Panc1 (cell line): ENCODE data around the gene SERPIND1. TPM values are rescaled to one million over a fixed set of nuclear protein-coding genes. Genes with fewer than 3 reads are reported as not detected.

ENCODE experiments used
- ATAC-seq: fragments of 200-7000 bp; cut with Tn5 transposase; 2 replicates; pipeline ENCODE4 v1.9.1; 2020; ENCODE audit warnings: mild to moderate bottlenecking, moderate library complexity
- BruUV-seq: library from RNA; stranded (reverse); fragments of 400-500 nt; replicated peaks from 2 replicates; lab custom pipeline; 2021; lab: Mats Ljungman, UMichigan
- CTCF ChIA-PET: fragments of 300-600 bp; sonication (Branson Sonifier 250); formaldehyde crosslinking; loops from one replicate; lab custom pipeline; 2022; ENCODE audit warnings: antibody characterized with exemption; lab: Charles Lee
- POLR2A ChIA-PET: fragments of 300-600 bp; sonication (Branson Sonifier 250); formaldehyde crosslinking; loops from one replicate; lab custom pipeline; 2022; ENCODE audit warnings: antibody characterized with exemption; lab: Charles Lee
- DNase-seq: peaks from one replicate; pipeline ENCODE4 v3.0.0-alpha.2; 2010; ENCODE audit warnings: low read depth, low spot score
- H3K27ac ChIP-seq: 2 replicates; pipeline ENCODE4 v1.5.1; 2011; ENCODE audit warnings: mild to moderate bottlenecking, low read length, inconsistent platforms
- H3K27me3 ChIP-seq: fragments of 200-500 bp; sonication (Bioruptor generic); 2 replicates; pipeline ENCODE4 v1.6.0; 2014; ENCODE audit warnings: low read length, inconsistent platforms; ENCODE audit not compliant: control insufficient read depth, insufficient read depth
- H3K36me3 ChIP-seq: fragments of 200-500 bp; sonication (Bioruptor generic); 2 replicates; pipeline ENCODE4 v1.5.1; 2014; ENCODE audit warnings: inconsistent platforms, mild to moderate bottlenecking, low read length, moderate library complexity; ENCODE audit not compliant: control insufficient read depth, insufficient read depth
- H3K4me1 ChIP-seq: 2 replicates; pipeline ENCODE4 v1.5.1; 2011; ENCODE audit warnings: inconsistent platforms, mild to moderate bottlenecking, low read length, moderate library complexity; ENCODE audit not compliant: control insufficient read depth, insufficient read depth
- H3K4me3 ChIP-seq, 2 experiments: 2 replicates each; pipeline ENCODE4 v1.5.1; 2011 to 2012; ENCODE audit warnings: low read depth in 2 of 2, low read length in 2 of 2, mild to moderate bottlenecking in 2 of 2, inconsistent platforms in 1 of 2, moderate library complexity in 1 of 2
- H3K9me3 ChIP-seq: fragments of 200-500 bp; sonication (Bioruptor generic); 2 replicates; pipeline ENCODE4 v1.5.1; 2014; ENCODE audit warnings: low read depth, mild to moderate bottlenecking, inconsistent platforms, low read length, moderate library complexity; ENCODE audit not compliant: control insufficient read depth, insufficient read depth
- CTCF ChIP-seq: fragments of 450-650 bp; IDR thresholded peaks from 2 replicates; pipeline ENCODE4 v1.5.1; 2017; ENCODE audit warnings: mild to moderate bottlenecking
- POLR2AphosphoS5 ChIP-seq: IDR thresholded peaks from 2 replicates; pipeline ENCODE4 v1.6.1; 2012; ENCODE audit warnings: mild to moderate bottlenecking, low read depth, low read length, moderate library complexity
- REST ChIP-seq, 2 experiments: IDR thresholded peaks; 2 replicates each; pipeline ENCODE4 v1.6.1; 2011 to 2012; ENCODE audit warnings: low read depth in 2 of 2, control low read depth in 1 of 2, low read length in 1 of 2, mild to moderate bottlenecking in 1 of 2, moderate library complexity in 1 of 2; ENCODE audit not compliant: insufficient read depth in 1 of 2
- SIN3A ChIP-seq: IDR thresholded peaks from 2 replicates; pipeline ENCODE4 v1.6.1; 2012; ENCODE audit warnings: low read depth, mild to moderate bottlenecking, low read length, moderate library complexity, borderline replicate concordance; ENCODE audit not compliant: insufficient read depth
- TCF7L2 ChIP-seq: IDR thresholded peaks from 2 replicates; pipeline ENCODE4 v1.6.1; 2011; ENCODE audit warnings: mild to moderate bottlenecking, low read depth, low read length, inconsistent platforms
- in situ Hi-C: cut with HindIII; loops from 2 replicates; pipeline ENCODE4 v1.10.0; 2016; ENCODE audit warnings: low sequenced_read_pairs, low pct_unique_long_range_greater_than_20kb
- intact Hi-C: fragments of 100-400 bp; cut with micrococcal nuclease; formaldehyde crosslinking; loops from one replicate; pipeline ENCODE4 v1.10.0; 2022; ENCODE audit not compliant: unreplicated experiment
- total RNA-seq: library from RNA; stranded (reverse); gene quantifications from one replicate; pipeline ENCODE4 v1.2.1, GENCODE V29; 2021; ENCODE audit not compliant: unreplicated experiment

The SERPIND1 gene
- total RNA-seq, 1 experiment from 2014 or later, result 0.18 TPM

DNA sequence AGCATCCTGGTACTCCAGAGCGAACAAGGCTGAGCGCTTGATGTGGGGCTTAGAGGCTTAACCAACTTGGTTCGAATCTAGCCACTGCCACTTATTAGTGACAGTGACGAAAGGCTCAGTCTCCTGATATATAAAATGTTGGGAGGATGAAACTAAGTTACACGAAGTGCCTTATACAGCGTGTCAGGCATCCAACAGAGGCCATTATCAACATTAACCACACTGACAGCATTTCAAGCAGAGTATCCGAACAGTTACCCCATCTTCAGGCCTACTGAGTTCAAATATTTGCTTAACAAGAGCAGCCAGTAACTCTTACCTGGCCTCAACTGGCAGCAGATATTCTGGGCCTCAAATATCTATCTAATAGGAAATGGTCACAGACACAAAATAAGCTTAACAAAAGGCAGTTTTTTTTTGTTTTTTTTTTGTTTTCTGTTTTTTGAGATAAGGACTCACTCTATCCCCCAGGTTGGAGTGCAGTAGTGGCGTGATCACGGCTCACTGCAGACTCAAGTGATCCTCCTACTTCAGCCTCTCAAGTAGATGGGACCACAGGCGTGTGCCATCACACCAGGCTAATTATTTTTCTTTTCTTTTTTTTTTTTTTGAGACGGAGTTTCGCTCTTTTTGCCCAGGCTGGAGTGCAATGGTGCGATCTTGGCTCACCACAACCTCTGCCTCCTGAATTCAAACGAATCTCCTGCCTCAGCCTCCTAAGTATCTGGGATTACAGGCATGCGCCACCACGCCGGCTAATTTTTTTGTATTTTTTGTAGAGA, 2.9 kb downstream of the SERPIND1 start:
- ATAC-seq (no peak), DNase-seq (no peak)
- Histone ChIP-seq H3K9me3 (no peaks in the 10 kb centered on the region), H3K36me3 (peaks cover 3% of the 10 kb centered on the region; the same call in 1 of the 2 replicates), H3K4me1 (no peaks in the 10 kb centered on the region), H3K4me3 (no peak overlapping the region), H3K27ac (no peak overlapping the region), H3K27me3 (no peaks in the 10 kb centered on the region)
- intact Hi-C loops (no loop called here), in situ Hi-C loops (no loop called here)
- POLR2A ChIA-PET, result no interaction called here
- no peak for TF ChIP-seq REST (IDR thresholded peaks at IDR 0.05; ENCODE audit: insufficient read depth in 1 of 2, low read depth in 2 of 2, low read length in 1 of 2)
- no peak for TF ChIP-seq POLR2AphosphoS5
- TF ChIP-seq CTCF, result no peak
- no peak for TF ChIP-seq SIN3A
- TF ChIP-seq TCF7L2, result no peak
- CTCF ChIA-PET, result no interaction called here
- BruUV-seq, result no TSS peak

GRCh38 chr22:20777420-20778177, 3.7 kb downstream of the SERPIND1 start:
- peaks cover 3% of the 10 kb centered on the region; the same call in 1 of the 2 replicates for H3K36me3 ChIP-seq
- ATAC-seq (no peak), DNase-seq (no peak)
- POLR2A ChIA-PET, result no interaction called here
- H3K4me3 ChIP-seq, result no peak overlapping the region
- CTCF ChIA-PET, result no interaction called here
- TF ChIP-seq TCF7L2 (no peak), REST (IDR thresholded peaks at IDR 0.05; ENCODE audit: insufficient read depth in 1 of 2, low read depth in 2 of 2, low read length in 1 of 2) (no peak), SIN3A (no peak), CTCF (no peak), POLR2AphosphoS5 (no peak)
- intact Hi-C loops (no loop called here), in situ Hi-C loops (no loop called here)
- no peak overlapping the region for H3K27ac ChIP-seq
- BruUV-seq, result no TSS peak
- no peaks in the 10 kb centered on the region for H3K9me3 ChIP-seq
- no peaks in the 10 kb centered on the region for H3K27me3 ChIP-seq
- no peaks in the 10 kb centered on the region for H3K4me1 ChIP-seq
